Measurements from ENCODE around the gene BTN2A1.

BTN2A1 gene

GRCh38 chr6:26457806-26458688, at the start of gene BTN2A1:
TSS of gene BTN2A1 (plus strand) at chr6:26457955. CDS start at chr6:26458637, 682 bp downstream.
- Histone ChIP-seq H3K4me2 (ENCODE audit: low read length) (peak within 1 kb of the TSS; percentile 88), H3K4me3 (ENCODE audit: low read length) (peak within 1 kb of the TSS; percentile 99), H3K36me3 (ENCODE audit: control insufficient read depth, low read length) (peaks cover 37% of the 10 kb centered on the region), H3K27ac (ENCODE audit: low read depth, low read length) (peak within 1 kb of the TSS; percentile 66), H3K79me2 (ENCODE audit: control insufficient read depth, low read length) (peaks cover 43% of the 10 kb centered on the region), H3F3A (ENCODE audit: control insufficient read depth, insufficient read depth) (no peaks in the 10 kb centered on the region), H3K4me1 (ENCODE audit: control insufficient read depth, low read length) (peaks cover 22% of the 10 kb centered on the region), H3K27me3 (ENCODE audit: control insufficient read depth, low read length) (no peaks in the 10 kb centered on the region), H3K9me3 (ENCODE audit: control insufficient read depth, insufficient read depth, low read length) (no peaks in the 10 kb centered on the region), H4K20me1 (ENCODE audit: control insufficient read depth, insufficient read depth, low read depth, low read length) (no peaks in the 10 kb centered on the region), H3K9me2 (replicated peaks; ENCODE audit: control insufficient read depth, low read length) (no peaks in the 10 kb centered on the region)
- TF ChIP-seq CTCF (IDR thresholded peaks at IDR 0.05; ENCODE audit: low read depth, low read length, poor library complexity, severe bottlenecking) (peak; percentile 25), EZH2phosphoT487 (IDR thresholded peaks at IDR 0.05; ENCODE audit: borderline replicate concordance, low read length) (no peak)

GRCh38 chr6:26408828-26409730, 48.7 kb upstream of the BTN2A1 start:
- Histone ChIP-seq H3K9me3 (ENCODE audit: control insufficient read depth, insufficient read depth, low read length) (no peaks in the 10 kb centered on the region), H3K9me2 (replicated peaks; ENCODE audit: control insufficient read depth, low read length) (no peaks in the 10 kb centered on the region), H3K27ac (ENCODE audit: low read depth, low read length) (no peak overlapping the region), H3F3A (ENCODE audit: control insufficient read depth, insufficient read depth) (no peaks in the 10 kb centered on the region), H3K4me1 (ENCODE audit: control insufficient read depth, low read length) (no peaks in the 10 kb centered on the region), H4K20me1 (ENCODE audit: control insufficient read depth, insufficient read depth, low read depth, low read length) (no peaks in the 10 kb centered on the region), H3K4me3 (ENCODE audit: low read length) (no peak overlapping the region), H3K27me3 (ENCODE audit: control insufficient read depth, low read length) (no peaks in the 10 kb centered on the region), H3K4me2 (ENCODE audit: low read length) (no peak overlapping the region), H3K79me2 (ENCODE audit: control insufficient read depth, low read length) (no peaks in the 10 kb centered on the region), H3K36me3 (ENCODE audit: control insufficient read depth, low read length) (no peaks in the 10 kb centered on the region)
- no peak for TF ChIP-seq EZH2phosphoT487 (IDR thresholded peaks at IDR 0.05; ENCODE audit: borderline replicate concordance, low read length)

GRCh38 chr6:26411751-26412150, 46.0 kb upstream of the BTN2A1 start:
- Histone ChIP-seq H4K20me1 (ENCODE audit: control insufficient read depth, insufficient read depth, low read depth, low read length) (no peaks in the 10 kb centered on the region), H3K27me3 (ENCODE audit: control insufficient read depth, low read length) (no peaks in the 10 kb centered on the region), H3K79me2 (ENCODE audit: control insufficient read depth, low read length) (no peaks in the 10 kb centered on the region), H3F3A (ENCODE audit: control insufficient read depth, insufficient read depth) (no peaks in the 10 kb centered on the region), H3K4me2 (ENCODE audit: low read length) (no peak overlapping the region), H3K36me3 (ENCODE audit: control insufficient read depth, low read length) (no peaks in the 10 kb centered on the region), H3K4me1 (ENCODE audit: control insufficient read depth, low read length) (no peaks in the 10 kb centered on the region), H3K4me3 (ENCODE audit: low read length) (no peak overlapping the region), H3K9me3 (ENCODE audit: control insufficient read depth, insufficient read depth, low read length) (peaks cover 8% of the 10 kb centered on the region; the same call in 1 of the 2 replicates), H3K9me2 (replicated peaks; ENCODE audit: control insufficient read depth, low read length) (no peaks in the 10 kb centered on the region), H3K27ac (ENCODE audit: low read depth, low read length) (no peak overlapping the region)
- no peak for TF ChIP-seq CTCF (IDR thresholded peaks at IDR 0.05; ENCODE audit: low read depth, low read length, poor library complexity, severe bottlenecking)

Data from DOHH2 (cell line).